ENCODE data around the gene APOO. TPM values are rescaled to one million over a fixed set of nuclear protein-coding genes. Genes with fewer than 3 reads are reported as not detected.

Gene APOO
- total RNA-seq, 1 experiment from 2014 or later = 95.3 TPM

GRCh38 chrX:23908219-23909004, 674 bp upstream of the APOO start:
- no peak overlapping the region for H3K14ac ChIP-seq (ENCODE audit: insufficient read depth, low read length)
- H3K4ac ChIP-seq (ENCODE audit: low read depth, low read length) = no peak overlapping the region
- H3T11ph ChIP-seq (ENCODE audit: low read length) = no peak overlapping the region
- no peak overlapping the region for H2AK5ac ChIP-seq (ENCODE audit: insufficient read length, low read length)
- no peaks in the 10 kb centered on the region for H3K27me3 ChIP-seq (ENCODE audit: insufficient read depth, low read length)
- Mint-ChIP-seq H3K36me3 (ENCODE audit: insufficient read depth in 1 of 3, low read depth in 3 of 3) (peaks cover 4 to 9% (median 4%) of the 10 kb centered on the region in 3 experiments; a peak in 6 of 7 replicates), H3K9me3 (no peaks in the 10 kb centered on the region), H3K4me3 (peak overlapping the region; percentile 87 to 94), H3K4me1 (peaks cover 20 to 24% of the 10 kb centered on the region in 2 experiments), H3K27me3 (ENCODE audit: low read depth) (no peaks in the 10 kb centered on the region; the same call in 1 of the 2 replicates), H3K27ac (peak overlapping the region; percentile 66 to 75 (median 69); a peak in 5 of 7 replicates)
- no peak overlapping the region for H3K56ac ChIP-seq (ENCODE audit: insufficient read length, low read depth, low read length)
- H4K91ac ChIP-seq (ENCODE audit: insufficient read length, low read depth, low read length) = no peak overlapping the region
- no peak overlapping the region for H2BK20ac ChIP-seq (ENCODE audit: low read depth, low read length, poor library complexity, severe bottlenecking)
- TF ChIP-seq CTCF (conservative IDR thresholded peaks at IDR 0.05) = peak; percentile 77
- H2BK15ac ChIP-seq (ENCODE audit: low read depth, low read length) = no peak overlapping the region
- H3K23me2 ChIP-seq (ENCODE audit: insufficient read length, low read depth, low read length, poor library complexity, severe bottlenecking) = no peaks in the 10 kb centered on the region
- no peaks in the 10 kb centered on the region for H3K9me3 ChIP-seq (ENCODE audit: control insufficient read depth, low read depth, low read length)
- no peak overlapping the region for H2BK12ac ChIP-seq (ENCODE audit: insufficient read length, low read depth, low read length)
- H2AFZ ChIP-seq (ENCODE audit: low read length) = no peak overlapping the region
- no peak overlapping the region for H2BK5ac ChIP-seq (ENCODE audit: insufficient read length, low read length)
- no peak overlapping the region for H2BK120ac ChIP-seq (ENCODE audit: low read depth, low read length, poor library complexity, severe bottlenecking)
- H3K79me2 ChIP-seq (ENCODE audit: insufficient read depth, low read length) = peaks cover 2% of the 10 kb centered on the region; the same call in 1 of the 2 replicates
- H4K5ac ChIP-seq (ENCODE audit: insufficient read length, low read depth, low read length) = no peak overlapping the region
- H3K4me1 ChIP-seq (ENCODE audit: insufficient read depth, low read length) = peaks cover 3% of the 10 kb centered on the region; the same call in 1 of the 2 replicates
- H4K8ac ChIP-seq (replicated peaks; ENCODE audit: insufficient read length, low read depth, low read length) = no peak overlapping the region
- no peaks in the 10 kb centered on the region for H3K79me1 ChIP-seq (ENCODE audit: insufficient read depth, low read depth, low read length, poor library complexity, severe bottlenecking)
- H3K4me2 ChIP-seq (ENCODE audit: insufficient read depth, insufficient read length, low read length) = peak overlapping the region; percentile 25
- DNase-seq = peak; percentile 51
- H3K23ac ChIP-seq (ENCODE audit: insufficient read length, low read depth, low read length) = no peak overlapping the region
- H4K20me1 ChIP-seq (ENCODE audit: control insufficient read depth, insufficient read depth, insufficient read length) = no peaks in the 10 kb centered on the region
- WGBS (ENCODE audit: extremely low coverage, insufficient read length, low lambda C conversion rate) = no CpG with 5 or more reads among the region's 13 CpGs
- H3K18ac ChIP-seq (ENCODE audit: insufficient read length, low read depth, low read length) = no peak overlapping the region
- no peak overlapping the region for H3K9ac ChIP-seq (ENCODE audit: extremely low read depth, insufficient read length, low read length)
- no peak overlapping the region for H3K27ac ChIP-seq (ENCODE audit: insufficient read length, low read depth, low read length)

Data from H9 (cell line).